Osteocyte (in vitro differentiated cells): Measurements from ENCODE around the gene RPL13. TPM values are rescaled to one million over a fixed set of nuclear protein-coding genes. Genes with fewer than 3 reads are reported as not detected.

ENCODE experiments used
- DNase-seq: peaks from one replicate; pipeline ENCODE4 v3.0.0; 2021; ENCODE audit warnings: mixed read lengths; ENCODE audit not compliant: unreplicated experiment; ENCODE audit errors: extremely low spot score
- H3K27ac Mint-ChIP-seq: one replicate; pipeline ENCODE4 v1.8.0; 2021; ENCODE audit warnings: mild to moderate bottlenecking, mixed read lengths; ENCODE audit not compliant: unreplicated experiment
- H3K27me3 Mint-ChIP-seq: one replicate; pipeline ENCODE4 v1.8.0; 2021; ENCODE audit warnings: mixed read lengths; ENCODE audit not compliant: unreplicated experiment
- H3K36me3 Mint-ChIP-seq: one replicate; pipeline ENCODE4 v1.8.0; 2021; ENCODE audit warnings: mixed read lengths; ENCODE audit not compliant: unreplicated experiment
- H3K4me1 Mint-ChIP-seq: one replicate; pipeline ENCODE4 v1.8.0; 2021; ENCODE audit warnings: mixed read lengths; ENCODE audit not compliant: unreplicated experiment
- H3K4me3 Mint-ChIP-seq: one replicate; pipeline ENCODE4 v1.8.0; 2021; ENCODE audit warnings: mild to moderate bottlenecking, moderate library complexity, mixed read lengths; ENCODE audit not compliant: unreplicated experiment
- H3K9me3 Mint-ChIP-seq: one replicate; pipeline ENCODE4 v1.8.0; 2021; ENCODE audit warnings: mixed read lengths; ENCODE audit not compliant: unreplicated experiment
- CTCF ChIP-seq: fragments of 200-600 bp; sonication (generic); IDR thresholded peaks from 2 replicates; pipeline ENCODE4 v1.5.0; 2021; ENCODE audit warnings: antibody characterized with exemption, mild to moderate bottlenecking, moderate library complexity
- total RNA-seq: library from RNA; stranded (reverse); gene quantifications from 2 replicates; pipeline ENCODE4 v1.2.1, GENCODE V29; 2021

Gene RPL13
- total RNA-seq, 1 donor from 2014 or later = 1,785 TPM

GRCh38 chr16:89589241-89589926, 28.9 kb downstream of the RPL13 start:
- TF ChIP-seq CTCF = no peak
- Mint-ChIP-seq H3K9me3 (no peaks in the 10 kb centered on the region), H3K27ac (no peak overlapping the region), H3K4me1 (peaks cover 2% of the 10 kb centered on the region), H3K27me3 (no peaks in the 10 kb centered on the region), H3K4me3 (no peak overlapping the region), H3K36me3 (no peaks in the 10 kb centered on the region)
- DNase-seq = no peak

GRCh38 chr16:89593841-89594240, 33.4 kb downstream of the RPL13 start:
- TF ChIP-seq CTCF = no peak
- no peak overlapping the region for H3K4me3 Mint-ChIP-seq
- DNase-seq = no peak
- no peak overlapping the region for H3K27ac Mint-ChIP-seq
- H3K4me1 Mint-ChIP-seq = peaks cover 2% of the 10 kb centered on the region
- no peaks in the 10 kb centered on the region for H3K27me3 Mint-ChIP-seq
- H3K36me3 Mint-ChIP-seq = no peaks in the 10 kb centered on the region
- no peaks in the 10 kb centered on the region for H3K9me3 Mint-ChIP-seq

GRCh38 chr16:89595330-89596060, 35.0 kb downstream of the RPL13 start:
- TF ChIP-seq CTCF = no peak
- no peak overlapping the region for H3K27ac Mint-ChIP-seq
- H3K27me3 Mint-ChIP-seq = no peaks in the 10 kb centered on the region
- no peak for DNase-seq
- H3K4me1 Mint-ChIP-seq = peaks cover 9% of the 10 kb centered on the region
- no peak overlapping the region for H3K4me3 Mint-ChIP-seq
- H3K9me3 Mint-ChIP-seq = no peaks in the 10 kb centered on the region
- no peaks in the 10 kb centered on the region for H3K36me3 Mint-ChIP-seq

GRCh38 chr16:89596061-89596689, 35.7 kb downstream of the RPL13 start:
- H3K9me3 Mint-ChIP-seq = no peaks in the 10 kb centered on the region
- peaks cover 10% of the 10 kb centered on the region for H3K4me1 Mint-ChIP-seq
- DNase-seq = no peak
- no peak overlapping the region for H3K27ac Mint-ChIP-seq
- no peak for TF ChIP-seq CTCF
- H3K36me3 Mint-ChIP-seq = no peaks in the 10 kb centered on the region
- H3K27me3 Mint-ChIP-seq = no peaks in the 10 kb centered on the region
- no peak overlapping the region for H3K4me3 Mint-ChIP-seq
